Amygdala (tissue), 56 donors: ENCODE data around the gene ALPL.

ENCODE experiments used
- DNase-seq, 56 donors: peaks; one replicate each; lab custom pipeline; 2025; lab: John Stamatoyannopoulos, UW

The ALPL gene

GRCh38 chr1:21594935-21595897 lies 86.0 kb downstream of the ALPL start:
- DNase-seq, result peak in 26 of 56 donors; percentile 3 to 74 (median 23)

DNA sequence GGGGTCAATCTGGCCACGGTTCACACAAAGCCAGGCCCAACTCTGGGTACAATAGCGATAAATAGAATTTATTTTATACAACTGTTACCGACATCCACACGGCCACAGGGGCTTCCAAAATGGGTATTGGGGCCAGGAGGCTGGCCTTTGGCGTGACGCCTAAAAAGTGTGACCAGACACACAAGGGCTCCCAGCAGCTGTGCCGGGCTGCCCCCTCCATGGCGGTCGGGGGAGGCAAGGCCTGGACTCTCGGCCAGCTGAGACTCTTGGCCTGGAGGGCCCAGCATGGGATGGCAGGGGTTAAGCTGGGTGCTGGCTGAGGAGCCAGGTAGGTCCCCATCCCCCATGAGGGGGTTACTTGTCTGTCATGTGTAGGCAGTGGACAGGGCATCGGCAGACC lies 87.0 kb downstream of the ALPL start:
- DNase-seq, result no peak

DNA sequence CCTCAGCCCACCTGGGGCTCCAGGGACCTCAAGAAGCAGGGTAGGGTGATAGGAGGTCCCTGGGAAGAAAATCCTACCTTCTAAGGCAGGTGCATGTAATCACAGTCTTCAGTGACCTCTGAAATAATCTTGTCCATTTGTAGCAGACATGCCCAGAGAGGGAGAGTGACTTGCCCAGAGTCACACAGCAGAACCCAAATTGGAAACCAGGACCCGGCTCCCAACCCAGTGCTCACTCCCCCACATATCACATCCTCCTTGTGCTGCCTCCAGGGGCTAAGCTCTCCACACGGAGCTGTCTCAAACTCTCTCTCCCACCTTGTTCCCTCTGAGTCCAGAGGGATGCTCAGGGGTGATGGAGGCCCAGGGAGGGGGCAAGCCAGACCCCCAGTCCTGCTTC lies 87.4 kb downstream of the ALPL start:
- no peak for DNase-seq

DNA sequence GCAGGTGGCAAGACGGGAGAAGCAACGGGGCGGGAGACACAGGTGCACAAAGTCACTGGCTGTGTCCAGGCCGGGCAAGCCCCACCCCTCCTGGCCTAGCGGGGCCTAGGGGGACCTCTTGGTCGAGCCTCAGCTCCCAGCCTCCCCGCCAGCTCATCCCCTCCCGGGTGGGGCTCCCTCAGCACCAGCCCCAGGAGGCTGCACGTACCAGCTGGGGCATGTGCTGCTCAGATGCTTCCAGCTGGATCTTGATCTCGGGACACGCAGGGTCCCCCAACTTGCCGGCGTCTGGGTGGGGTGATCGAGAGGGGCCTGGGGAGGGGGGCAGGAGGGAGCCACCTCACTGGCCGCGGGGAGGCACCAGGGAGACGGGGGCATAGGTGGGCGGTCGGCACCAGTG lies 88.5 kb downstream of the ALPL start:
- DNase-seq, result no peak

- no peak for DNase-seq
Measured at GRCh38 chr1:21598417-21598816, 89.2 kb downstream of the ALPL start.

DNA sequence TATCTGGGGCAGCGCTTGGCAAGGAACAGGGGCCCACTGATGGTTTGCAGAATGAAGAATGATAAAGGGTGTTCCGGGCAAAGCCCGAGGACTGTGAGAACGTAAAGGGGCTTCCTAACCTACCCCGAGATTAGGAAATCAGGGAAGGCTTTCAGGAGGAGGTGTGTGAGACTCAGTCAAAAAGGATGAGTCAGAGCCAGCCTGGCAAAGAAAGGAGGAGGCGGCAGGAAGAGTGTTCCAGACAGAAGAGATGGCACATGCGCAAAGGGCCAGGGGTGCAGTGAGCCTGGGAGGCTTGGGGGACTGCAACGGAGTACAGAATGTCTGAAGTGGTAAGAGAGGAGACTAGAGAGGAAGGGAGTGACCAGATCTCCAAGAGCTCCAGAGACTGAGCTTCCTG lies 89.7 kb downstream of the ALPL start:
- DNase-seq, result no peak

DNA sequence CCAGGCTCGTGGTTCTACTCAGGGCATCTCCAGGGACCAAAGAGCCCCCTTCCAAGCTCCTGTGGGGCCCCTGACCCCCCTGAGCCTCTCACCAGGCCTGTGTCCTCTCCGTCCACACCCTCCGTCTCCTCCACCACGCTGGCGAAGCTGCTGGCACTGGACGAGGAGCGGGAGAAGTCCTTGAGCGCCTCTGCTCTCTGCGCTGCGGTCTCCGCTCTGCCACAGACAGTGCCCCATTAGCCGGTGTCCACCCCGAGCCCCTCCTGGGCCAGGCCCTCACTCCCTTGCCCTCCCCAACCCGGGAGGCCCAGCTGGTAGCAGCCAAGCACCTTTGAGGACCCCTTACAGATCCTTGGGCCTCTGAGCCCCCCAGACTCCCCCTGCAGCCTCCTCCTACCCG lies 90.2 kb downstream of the ALPL start:
- DNase-seq, result no peak

- no peak for DNase-seq
Measured at GRCh38 chr1:21601278-21602048, 92.2 kb downstream of the ALPL start.

- DNase-seq, result no peak
Measured at GRCh38 chr1:21603177-21604138, 94.2 kb downstream of the ALPL start.

- DNase-seq, result no peak
Measured at GRCh38 chr1:21604208-21604957, 95.2 kb downstream of the ALPL start.

- DNase-seq, result no peak
Measured at GRCh38 chr1:21605012-21605715, 95.9 kb downstream of the ALPL start.

- no peak for DNase-seq
Measured at GRCh38 chr1:21605964-21606705, 96.9 kb downstream of the ALPL start.

- peak in 12 of 56 donors; percentile 7 to 73 (median 26) for DNase-seq
Measured at GRCh38 chr1:21607549-21608529, 98.6 kb downstream of the ALPL start.

DNA sequence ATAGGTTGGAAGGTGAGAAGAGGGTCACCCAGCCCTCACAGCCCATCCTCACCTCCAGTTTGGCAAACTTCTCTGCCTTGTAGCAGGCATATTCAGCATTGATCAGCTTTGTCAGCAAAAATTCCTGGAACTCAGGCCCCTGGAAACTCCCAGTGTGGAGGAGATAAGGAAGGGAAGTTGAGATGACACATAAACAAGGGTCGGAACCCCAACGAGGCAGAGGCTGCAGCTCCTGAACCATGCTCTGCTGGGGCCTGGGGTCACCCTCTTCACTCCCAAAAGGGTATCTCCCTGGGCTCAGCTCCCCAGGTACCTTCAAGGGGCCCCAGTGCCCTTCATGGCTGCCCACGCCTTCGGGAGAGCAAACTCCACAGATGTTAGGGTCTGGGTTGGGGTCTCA lies 99.6 kb downstream of the ALPL start:
- no peak for DNase-seq

- no peak for DNase-seq
Measured at GRCh38 chr1:21610027-21610426, 100.8 kb downstream of the ALPL start.

DNA sequence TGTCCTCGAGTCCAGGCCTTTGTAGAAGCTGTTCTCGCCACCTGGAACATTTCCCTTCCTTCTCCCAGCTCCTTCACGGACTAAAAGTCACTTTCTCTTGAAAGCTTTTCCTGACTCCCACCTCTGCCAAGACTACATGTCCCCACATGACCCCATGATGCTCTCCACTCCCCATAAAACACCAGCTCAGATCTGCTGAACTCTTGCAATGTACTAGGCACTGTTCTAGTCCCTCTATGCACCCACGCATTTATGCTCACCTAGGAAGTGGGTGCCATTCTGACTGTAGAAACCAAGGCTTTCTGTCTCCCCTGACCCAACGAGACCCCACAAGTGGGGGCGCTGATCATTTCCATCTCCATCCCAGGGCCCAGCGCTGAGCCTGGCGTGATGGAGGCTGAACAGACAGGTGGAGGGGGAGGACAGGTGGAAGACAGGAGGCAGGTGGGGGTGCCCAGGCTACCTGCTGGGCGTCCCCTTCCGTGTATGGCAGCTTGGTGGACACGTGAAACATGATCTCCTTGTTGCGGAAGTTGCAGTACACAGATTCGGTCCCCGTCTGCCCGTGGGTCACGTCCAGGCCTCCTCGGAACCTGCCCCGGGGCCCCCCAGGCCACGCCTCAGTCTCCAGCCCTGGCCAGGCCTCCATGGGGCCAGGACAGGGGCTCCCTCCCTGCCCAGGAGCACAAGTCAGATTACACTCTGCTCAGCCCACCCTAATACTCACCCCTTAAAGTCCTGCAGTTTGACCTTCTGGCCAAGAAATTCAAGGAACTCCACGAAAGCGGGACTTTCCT lies 102.0 kb downstream of the ALPL start:
- no peak for DNase-seq
